ENCODE data around the gene MYOG.

- TF ChIP-seq POLR2AphosphoS5 (IDR thresholded peaks at IDR 0.05; ENCODE audit: borderline replicate concordance, low read depth, low read length), result no peak
- no peak for TF ChIP-seq EZH2 (IDR thresholded peaks at IDR 0.05)
Observed at GRCh38 chr1:203103829-203104495, 18.1 kb upstream of the MYOG start.

All from SK-N-MC (cell line).